GM12878 (cell line): ENCODE data around the gene SLFN13. TPM values are rescaled to one million over a fixed set of nuclear protein-coding genes. Genes with fewer than 3 reads are reported as not detected.

Experiments used
- ATAC-seq: fragments of 200-7000 bp; cut with Tn5 transposase; 3 replicates; pipeline ENCODE4 v1.9.1; 2020; ENCODE audit warnings: mild to moderate bottlenecking, moderate library complexity
- BruUV-seq: library from RNA; stranded (reverse); fragments of 400-500 nt; replicated peaks from 2 replicates; lab custom pipeline; 2021; lab: Mats Ljungman, UMichigan
- CTCF ChIA-PET: fragments of 300-600 bp; sonication (Branson Sonifier 250); formaldehyde crosslinking; extraction: SDS; loops from one replicate; lab custom pipeline; 2021; ENCODE audit warnings: inconsistent platforms; lab: Yijun Ruan, JAX
- POLR2A ChIA-PET: fragments of 350-600 bp; formaldehyde crosslinking; extraction: SDS; loops from one replicate; lab custom pipeline; 2021; ENCODE audit warnings: inconsistent platforms; lab: Charles Lee
- RAD21 ChIA-PET: fragments of 300-600 bp; sonication (Branson Sonifier 250); formaldehyde crosslinking; loops from one replicate; lab custom pipeline; 2023; ENCODE audit warnings: antibody characterized with exemption; ENCODE audit not compliant: unreplicated experiment; lab: Charles Lee
- SMC1A ChIA-PET: fragments of 300-600 bp; sonication (Branson Sonifier 250); formaldehyde crosslinking; loops from one replicate; lab custom pipeline; 2023; ENCODE audit not compliant: unreplicated experiment, uncharacterized antibody; lab: Charles Lee
- DNase-seq: peaks from one replicate; pipeline ENCODE4 v3.0.0-alpha.2; 2011; ENCODE audit warnings: low read depth, low spot score
- FAIRE-seq: peaks from 3 replicates; lab custom pipeline; 2011; peaks lifted over from hg19 to GRCh38; lab: Jason Lieb, UNC
- H2AFZ ChIP-seq: 2 replicates; pipeline ENCODE4 v1.6.0; 2011; ENCODE audit warnings: low read depth, low read length, control low read depth; ENCODE audit not compliant: control insufficient read depth
- H3K27ac ChIP-seq: 2 replicates; pipeline ENCODE4 v1.5.1; 2011; ENCODE audit warnings: control low read depth; ENCODE audit not compliant: control insufficient read depth, insufficient read depth
- H3K27me3 ChIP-seq, 2 experiments: replicated peaks in 1 of 2; 2 replicates each; pipeline versions ENCODE4 v1.6.0 to v1.6.1; 2011; ENCODE audit warnings: low read length in 1 of 2; ENCODE audit not compliant: control insufficient read depth in 2 of 2, insufficient read depth in 2 of 2
- H3K36me3 ChIP-seq, 2 experiments: 2 replicates each; pipeline ENCODE4 v1.5.1; 2011; ENCODE audit warnings: low read length in 1 of 2; ENCODE audit not compliant: control insufficient read depth in 2 of 2, insufficient read depth in 2 of 2
- H3K4me1 ChIP-seq: 2 replicates; pipeline ENCODE4 v1.6.1; 2011; ENCODE audit warnings: mild to moderate bottlenecking, low read length, moderate library complexity, mixed read lengths; ENCODE audit not compliant: control insufficient read depth, insufficient read depth
- H3K4me2 ChIP-seq: 2 replicates; pipeline ENCODE4 v1.6.0; 2011; ENCODE audit warnings: control low read depth; ENCODE audit not compliant: control insufficient read depth, insufficient read depth
- H3K4me3 ChIP-seq: fragments of 200-600 bp; sonication (generic); 2 replicates; pipeline ENCODE4 v1.5.1; 2016
- H3K79me2 ChIP-seq: 2 replicates; pipeline ENCODE4 v1.6.0; 2011; ENCODE audit warnings: low read length; ENCODE audit not compliant: control insufficient read depth, insufficient read depth
- H3K9ac ChIP-seq: 2 replicates; pipeline ENCODE4 v1.8.0; 2011; ENCODE audit warnings: low read length, control low read depth, mixed read lengths; ENCODE audit not compliant: control insufficient read depth, insufficient read depth
- H3K9me3 ChIP-seq: replicated peaks from 3 replicates; pipeline ENCODE4 v1.5.1; 2011; ENCODE audit warnings: mild to moderate bottlenecking, low read length; ENCODE audit not compliant: control insufficient read depth, insufficient read depth
- H4K20me1 ChIP-seq: 2 replicates; pipeline ENCODE4 v1.6.0; 2011; ENCODE audit not compliant: control insufficient read depth, insufficient read depth
- ATF2 ChIP-seq: IDR thresholded peaks from 2 replicates; pipeline ENCODE4 v1.6.1; 2012; ENCODE audit warnings: low read length, inconsistent platforms
- BHLHE40 ChIP-seq, 2 experiments: fragments of 450-650 bp in 1 of 2; IDR thresholded peaks; 2 replicates each; pipeline ENCODE4 v1.6.1; 2011 to 2017; ENCODE audit warnings: low read depth in 2 of 2, borderline replicate concordance in 1 of 2, improper control_type of control experiment in 1 of 2, low read length in 1 of 2, mild to moderate bottlenecking in 1 of 2
- E2F8 ChIP-seq: fragments of 450-650 bp; IDR thresholded peaks from 2 replicates; pipeline ENCODE4 v1.6.1; 2018; ENCODE audit warnings: mild to moderate bottlenecking, low read depth, moderate library complexity; ENCODE audit not compliant: partially characterized antibody
- EGR1 ChIP-seq, 2 experiments: IDR thresholded peaks; 1 replicate in 1 of 2; 2 replicates in 1 of 2; pipeline ENCODE4 v1.6.1; 2011 to 2012; ENCODE audit warnings: low read depth in 2 of 2, low read length in 2 of 2, borderline replicate concordance in 1 of 2, mild to moderate bottlenecking in 1 of 2, moderate library complexity in 1 of 2
- MTA3 ChIP-seq: IDR thresholded peaks from 2 replicates; pipeline ENCODE4 v1.6.1; 2012; ENCODE audit warnings: low read length, inconsistent platforms, borderline replicate concordance
- NFIC ChIP-seq: IDR thresholded peaks from 2 replicates; pipeline ENCODE4 v1.6.1; 2012; ENCODE audit warnings: low read depth, mild to moderate bottlenecking, inconsistent platforms, low read length, moderate library complexity
- PBX3 ChIP-seq: IDR thresholded peaks from 2 replicates; pipeline ENCODE4 v1.6.1; 2011; ENCODE audit warnings: mild to moderate bottlenecking, low read depth, low read length, moderate library complexity; ENCODE audit not compliant: insufficient replicate concordance
- POLR2A ChIP-seq: IDR thresholded peaks from 2 replicates; pipeline ENCODE4 v1.6.1; 2011; ENCODE audit warnings: low read depth, mild to moderate bottlenecking, low read length
- POLR2AphosphoS2 ChIP-seq: IDR thresholded peaks from 2 replicates; pipeline ENCODE4 v1.6.1; 2011; ENCODE audit warnings: low read depth, mild to moderate bottlenecking, low read length, improper control_type of control experiment, moderate library complexity
- POLR2AphosphoS5 ChIP-seq: IDR thresholded peaks from 2 replicates; pipeline ENCODE4 v1.6.1; 2011; ENCODE audit warnings: mild to moderate bottlenecking, low read length, inconsistent platforms
- RUNX3 ChIP-seq: IDR thresholded peaks from 2 replicates; pipeline ENCODE4 v1.6.1; 2012; ENCODE audit warnings: low read length, inconsistent platforms
- STAT1 ChIP-seq: fragments of 450-650 bp; conservative IDR thresholded peaks from 2 replicates; pipeline ENCODE4 v1.6.1; 2014; ENCODE audit warnings: antibody characterized with exemption, mild to moderate bottlenecking
- YY1 ChIP-seq: IDR thresholded peaks from 2 replicates; pipeline ENCODE4 v1.6.1; 2011; ENCODE audit warnings: low read depth, mild to moderate bottlenecking, low read length
- WGBS: methylation state at CpG from one replicate; pipeline ENCODE4 v1.1.6; 2016; ENCODE audit warnings: low lambda C conversion rate; ENCODE audit not compliant: insufficient replicate concordance, insufficient coverage; ENCODE audit errors: missing lambda C conversion rate; 5-methylcytosine and 5-hydroxymethylcytosine counted together
- in situ Hi-C: fragments of 300-500 bp; cut with MboI; formaldehyde crosslinking; loops from 9 replicates; pipeline ENCODE4 v1.14.3; 2018; ENCODE audit warnings: mixed read lengths
- intact Hi-C: fragments of 100-400 bp; cut with micrococcal nuclease; formaldehyde crosslinking; loops from one replicate; pipeline ENCODE4 v1.14.2; 2022; ENCODE audit not compliant: unreplicated experiment
- polyA plus RNA-seq, 11 experiments: library from polyadenylated mRNA; depleted of rRNA in 4 of 11; unstranded in 6 of 11; stranded (reverse) in 5 of 11; fragments of >200 nt; fragmentation: Nextera tagmentation in 4 of 11; fragmentation: Illumina TruSeq in 1 of 11; extraction: Ambion mirVana in 4 of 11; extraction: Trizol in 1 of 11; gene quantifications; 1 replicate in 1 of 11; 2 replicates in 10 of 11; pipeline versions ENCODE4 v1.2.1 to v1.2.3, GENCODE V29; 2011 to 2016; ENCODE audit warnings: inconsistent platforms in 2 of 11, missing spikeins in 2 of 11, low read depth in 1 of 11
- total RNA-seq, 4 experiments: library from RNA; depleted of rRNA in 3 of 4; stranded (reverse); fragments of >200 nt in 3 of 4; fragmentation: Illumina TruSeq in 1 of 4; extraction: Trizol in 1 of 4; gene quantifications; 2 replicates each; pipeline versions ENCODE4 v1.2.1 to v1.2.3, GENCODE V29; 2013 to 2021

SLFN13 gene
- total and polyA plus RNA-seq, 10 of the 15 experiments (the other 5 are each of a cell fraction or from before 2014, with no cell fraction given), result 12.4 to 82.4 (median 61.9) TPM

- TF ChIP-seq YY1 (peak; percentile 86), POLR2AphosphoS5 (0 out of 2 replicates have a peak, but pooled peaks have one; percentile 51), ATF2 (0 out of 2 replicates have a peak, but pooled peaks have one; percentile 22), POLR2A (0 out of 2 replicates have a peak, but pooled peaks have one; percentile 23), NFIC (peak; percentile 52; the same call in 1 of the 2 replicates), RUNX3 (peak; percentile 96), BHLHE40 (IDR thresholded peaks at IDR 0.05; ENCODE audit: borderline replicate concordance in 1 of 2, low read depth in 2 of 2, low read length in 1 of 2) (peak; percentile 88 to 91), EGR1 (IDR thresholded peaks at IDR 0.05; ENCODE audit: borderline replicate concordance in 1 of 2, low read depth in 2 of 2, low read length in 2 of 2) (peak in 1 of 2 experiments; percentile 93; a peak in 2 of 3 replicates), MTA3 (0 out of 2 replicates have a peak, but pooled peaks have one; percentile 36)
These were observed 38.6 kb upstream of the SLFN13 start (continued) for GRCh38 chr17:35486920-35487732.

GRCh38 chr17:35479271-35479670 is 30.7 kb upstream of the SLFN13 start:
- WGBS, result 86% methylated on average over 5 of the region's 5 CpGs
- CTCF ChIA-PET, result no interaction called here
- intact Hi-C loops, result no loop called here
- ATAC-seq (no peak), DNase-seq (no peak), FAIRE-seq (no peak)
- no peaks in the 10 kb centered on the region for H3K79me2 ChIP-seq
- no peaks in the 10 kb centered on the region for H3K4me1 ChIP-seq
- H3K4me2 ChIP-seq, result no peak overlapping the region
- in situ Hi-C loops, result no loop called here
- no peaks in the 10 kb centered on the region; the same call in 2 of the 3 replicates for H3K9me3 ChIP-seq
- no peak overlapping the region for H3K4me3 ChIP-seq
- no peaks in the 10 kb centered on the region for H3K27me3 ChIP-seq
- SMC1A ChIA-PET, result interaction anchor here (0.7 to 1.5 kb wide), 3 partner anchors 9 to 55 kb away, joined by 3 to 5 read pairs (median 4); no protein-coding TSS in a partner anchor
- POLR2A ChIA-PET, result no interaction called here
- H3K36me3 ChIP-seq, result 0 out of 4 replicates have a peak, but pooled peaks cover 0 to 2% of the 10 kb centered on the region in 2 experiments
- no peak overlapping the region for H2AFZ ChIP-seq
- no peaks in the 10 kb centered on the region for H4K20me1 ChIP-seq
- RAD21 ChIA-PET, result no interaction called here
- no peak overlapping the region for H3K27ac ChIP-seq
- H3K9ac ChIP-seq, result no peak overlapping the region
- BruUV-seq, result no TSS peak
- TF ChIP-seq E2F8, result no peak
- no peak for TF ChIP-seq PBX3
- TF ChIP-seq STAT1, result no peak
- TF ChIP-seq POLR2AphosphoS2, result no peak
- TF ChIP-seq, all 136 proteins: peak for 0
